Large intestine (tissue), 3 donors: ENCODE results near the gene PPP1R37. TPM values are rescaled to one million over a fixed set of nuclear protein-coding genes. Genes with fewer than 3 reads are reported as not detected.
A peak's percentile ranks its signal among the peaks of the same experiment; 100 is the strongest.

Experiments
- DNase-seq, 2 donors: peaks; one replicate each; pipeline versions ENCODE4 v3.0.0 to v3.0.0-alpha.2; 2013
- H3K27ac ChIP-seq: one replicate; pipeline ENCODE4 v1.5.1; 2013; ENCODE audit warnings: low read length
- H3K27me3 ChIP-seq: 2 replicates; pipeline ENCODE4 v1.6.1; 2013; ENCODE audit warnings: low read length; ENCODE audit not compliant: control insufficient read depth, insufficient read depth
- H3K36me3 ChIP-seq: 2 replicates; pipeline ENCODE4 v1.6.1; 2013; ENCODE audit warnings: low read length; ENCODE audit not compliant: control insufficient read depth, insufficient read depth
- H3K4me1 ChIP-seq: one replicate; pipeline ENCODE4 v1.6.1; 2013; ENCODE audit warnings: low read length; ENCODE audit not compliant: control insufficient read depth, insufficient read depth
- H3K4me3 ChIP-seq: one replicate; pipeline ENCODE4 v1.5.1; 2013; ENCODE audit warnings: low read length
- H3K9me3 ChIP-seq: one replicate; pipeline ENCODE4 v1.6.1; 2013; ENCODE audit warnings: mild to moderate bottlenecking, low read depth, low read length, moderate library complexity; ENCODE audit not compliant: control insufficient read depth
- WGBS: methylation state at CpG from one replicate; pipeline ENCODE4 v1.1.5; 2013; ENCODE audit warnings: low lambda C conversion rate; ENCODE audit not compliant: insufficient coverage; 5-methylcytosine and 5-hydroxymethylcytosine counted together
- polyA plus RNA-seq: library from polyadenylated mRNA; unstranded; fragments of 120-200 nt; gene quantifications from one replicate; pipeline ENCODE4 v1.2.1, GENCODE V29; 2013

The PPP1R37 gene
- polyA plus RNA-seq, 1 donor: 40.3 TPM

GRCh38 chr19:45095496-45096413 lies 2.8 kb downstream of the PPP1R37 start:
- WGBS: 100% methylated on average over 1 of the region's 14 CpGs
- DNase-seq: no peak
- Histone ChIP-seq H3K4me1 (peaks cover 61% of the 10 kb centered on the region), H3K36me3 (peaks cover 8% of the 10 kb centered on the region), H3K27me3 (no peaks in the 10 kb centered on the region), H3K27ac (no peak overlapping the region), H3K9me3 (no peaks in the 10 kb centered on the region), H3K4me3 (no peak overlapping the region)

- no peak overlapping the region for H3K27ac ChIP-seq
- H3K4me3 ChIP-seq: no peak overlapping the region
- H3K36me3 ChIP-seq: peaks cover 8% of the 10 kb centered on the region
- H3K9me3 ChIP-seq: no peaks in the 10 kb centered on the region
- no peaks in the 10 kb centered on the region for H3K27me3 ChIP-seq
- no peak for DNase-seq
- H3K4me1 ChIP-seq: peaks cover 70% of the 10 kb centered on the region
- WGBS: 70% methylated on average over 2 of the region's 7 CpGs
Measured at GRCh38 chr19:45096700-45097099, 3.7 kb downstream of the PPP1R37 start.

- Histone ChIP-seq H3K4me3 (no peak overlapping the region), H3K27me3 (no peaks in the 10 kb centered on the region), H3K36me3 (peaks cover 8% of the 10 kb centered on the region), H3K9me3 (no peaks in the 10 kb centered on the region), H3K4me1 (peaks cover 77% of the 10 kb centered on the region), H3K27ac (peak overlapping the region; percentile 84)
- no peak for DNase-seq
- no CpG with 5 or more reads among the region's 7 CpGs for WGBS
Measured at GRCh38 chr19:45097450-45097775, 4.4 kb downstream of the PPP1R37 start.

DNA sequence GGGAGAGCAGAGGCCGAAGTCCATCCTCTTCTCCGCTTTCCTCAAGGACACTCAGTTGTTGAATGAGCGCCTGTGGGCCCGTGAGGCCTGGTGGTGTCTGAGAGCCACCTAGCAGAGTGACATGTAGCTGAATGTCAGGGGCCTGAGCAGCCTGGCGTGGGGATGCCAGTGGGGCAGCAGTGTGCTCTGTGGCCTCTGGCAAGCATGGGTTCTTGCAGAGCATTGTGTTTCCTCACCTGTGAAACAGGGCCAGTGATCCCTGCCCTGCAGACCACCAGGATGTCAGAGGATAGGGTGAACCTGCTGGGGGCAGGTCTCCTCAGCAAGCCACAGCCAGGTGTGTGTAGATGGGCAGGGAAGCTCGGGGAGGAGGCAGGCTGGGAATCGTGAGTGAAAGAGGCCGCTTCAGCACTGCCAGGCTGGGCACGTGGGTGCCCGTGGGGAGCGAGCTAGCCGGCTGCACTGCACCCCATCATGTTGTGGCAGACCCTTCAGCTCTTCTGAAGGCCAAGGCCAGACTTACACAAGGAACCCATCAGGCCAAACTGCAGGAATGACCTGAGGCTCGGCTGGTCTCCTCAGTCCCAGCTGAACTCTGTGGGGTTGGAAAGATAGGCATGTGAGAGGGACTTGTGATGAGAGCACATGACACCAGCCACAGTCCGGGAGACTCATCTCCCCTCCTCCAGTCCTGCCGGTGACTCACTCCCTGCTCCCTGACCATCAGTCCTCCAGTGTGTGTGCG lies 5.0 kb downstream of the PPP1R37 start:
- no peak overlapping the region for H3K4me3 ChIP-seq
- peak overlapping the region; percentile 84 for H3K27ac ChIP-seq
- WGBS: no CpG with 5 or more reads among the region's 16 CpGs
- H3K36me3 ChIP-seq: peaks cover 8% of the 10 kb centered on the region
- peaks cover 82% of the 10 kb centered on the region for H3K4me1 ChIP-seq
- H3K9me3 ChIP-seq: no peaks in the 10 kb centered on the region
- no peaks in the 10 kb centered on the region for H3K27me3 ChIP-seq
- DNase-seq: peak; percentile 93 to 94

DNA sequence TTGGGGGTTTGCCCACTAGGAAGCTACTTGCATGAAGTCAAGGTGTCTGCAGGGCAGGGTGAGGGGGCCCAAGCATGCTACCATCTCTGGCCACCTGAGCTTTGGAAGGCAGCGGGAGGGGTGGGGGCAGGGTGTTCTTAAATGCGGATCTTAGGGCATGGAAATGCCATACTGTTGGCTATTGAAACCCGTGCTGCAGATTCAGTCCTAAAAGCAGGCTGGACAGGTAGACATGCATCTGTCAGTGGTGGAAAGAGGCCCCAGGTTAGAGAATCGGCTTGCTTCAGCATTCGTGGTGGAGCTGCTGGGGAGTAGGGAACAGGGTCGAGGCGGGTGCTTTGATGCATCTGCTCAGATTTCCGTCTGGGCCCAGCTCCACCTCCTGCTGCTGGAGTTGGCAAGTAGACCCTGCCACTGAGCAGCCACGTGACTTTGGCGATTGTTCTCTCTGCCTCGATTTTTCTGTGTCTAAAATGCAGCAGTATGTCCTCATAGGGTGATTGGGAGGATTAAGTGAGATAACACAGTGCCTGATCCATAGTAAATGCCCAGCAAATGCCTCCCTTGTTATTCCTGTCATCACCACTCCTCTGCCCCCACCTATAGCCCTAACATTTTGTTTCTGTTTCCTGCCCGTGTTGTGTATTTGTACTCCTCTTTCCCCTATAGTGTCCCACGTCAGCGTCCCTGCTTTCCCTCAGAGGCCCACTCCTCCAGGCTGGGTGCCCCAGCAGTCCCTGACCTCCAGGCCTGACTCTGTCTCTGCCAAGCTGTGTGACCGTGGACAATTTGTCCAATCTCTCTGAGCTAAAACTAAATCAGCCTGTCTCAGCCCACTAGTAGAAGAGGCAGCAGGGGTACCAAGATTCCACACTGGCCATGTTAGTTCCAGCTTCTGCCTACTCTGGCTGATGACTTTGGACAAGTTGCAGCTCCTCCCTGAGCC lies 5.8 kb downstream of the PPP1R37 start:
- Histone ChIP-seq H3K27ac (peak overlapping the region; percentile 84), H3K4me3 (no peak overlapping the region), H3K4me1 (peaks cover 87% of the 10 kb centered on the region), H3K9me3 (no peaks in the 10 kb centered on the region), H3K27me3 (no peaks in the 10 kb centered on the region), H3K36me3 (peaks cover 8% of the 10 kb centered on the region)
- WGBS: no CpG with 5 or more reads among the region's 15 CpGs
- no peak for DNase-seq

DNA sequence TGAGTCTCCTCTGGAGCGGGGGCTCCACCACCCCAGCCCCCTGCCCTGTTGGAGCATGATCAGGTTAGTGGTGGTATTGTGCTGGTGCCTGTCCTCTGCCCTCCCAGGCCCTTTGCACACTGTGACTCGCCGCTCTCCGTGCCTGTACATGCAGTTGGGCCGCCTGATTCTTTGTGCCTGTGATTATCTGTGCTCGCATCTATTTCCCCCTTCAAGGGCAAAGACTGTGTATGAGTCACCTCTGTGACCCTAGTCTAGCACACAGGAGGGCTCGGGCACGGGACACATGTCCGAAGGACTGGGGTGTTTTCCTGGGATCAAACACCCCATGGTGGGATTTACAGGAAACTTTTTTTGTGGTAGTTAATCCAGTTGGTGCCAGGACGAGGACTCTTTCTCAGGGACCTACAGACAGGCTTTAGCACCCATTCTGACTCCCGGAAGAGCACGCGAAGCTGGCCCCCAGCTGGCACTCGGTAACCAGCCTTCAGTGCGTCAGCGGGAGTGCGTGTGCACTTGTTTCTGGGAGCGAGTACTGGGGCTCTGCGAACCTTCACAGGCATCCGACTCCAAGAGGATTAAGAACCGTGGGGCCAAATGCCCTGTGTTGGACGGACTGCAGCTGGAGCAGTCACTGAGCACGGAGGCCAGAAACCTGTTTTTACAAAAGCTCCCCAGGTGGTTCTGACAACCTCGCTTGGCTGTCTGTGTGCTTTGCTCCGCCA lies 6.7 kb downstream of the PPP1R37 start:
- DNase-seq: peak in 1 of 2 donors; percentile 70
- no CpG with 5 or more reads among the region's 25 CpGs for WGBS
- Histone ChIP-seq H3K4me3 (no peak overlapping the region), H3K9me3 (no peaks in the 10 kb centered on the region), H3K27ac (peak overlapping the region; percentile 84), H3K36me3 (peaks cover 8% of the 10 kb centered on the region), H3K4me1 (peaks cover 91% of the 10 kb centered on the region), H3K27me3 (no peaks in the 10 kb centered on the region)

- H3K4me3 ChIP-seq: no peak overlapping the region
- peaks cover 93% of the 10 kb centered on the region for H3K4me1 ChIP-seq
Measured at GRCh38 chr19:45100201-45100600, 7.2 kb downstream of the PPP1R37 start.

GRCh38 chr19:45100846-45101252 lies 7.9 kb downstream of the PPP1R37 start:
- Histone ChIP-seq H3K9me3 (no peaks in the 10 kb centered on the region), H3K4me1 (peaks cover 93% of the 10 kb centered on the region), H3K27me3 (no peaks in the 10 kb centered on the region), H3K36me3 (peaks cover 7% of the 10 kb centered on the region), H3K27ac (peak overlapping the region; percentile 84), H3K4me3 (no peak overlapping the region)
- WGBS: no CpG with 5 or more reads among the region's 8 CpGs
- peak; percentile 84 to 94 for DNase-seq

More at GRCh38 chr19:45100201-45100600, 7.2 kb downstream of the PPP1R37 start:
- Histone ChIP-seq H3K9me3 (no peaks in the 10 kb centered on the region), H3K27me3 (no peaks in the 10 kb centered on the region), H3K27ac (peak overlapping the region; percentile 84), H3K36me3 (peaks cover 8% of the 10 kb centered on the region)
- WGBS: no CpG with 5 or more reads among the region's 3 CpGs
- DNase-seq: no peak

DNA sequence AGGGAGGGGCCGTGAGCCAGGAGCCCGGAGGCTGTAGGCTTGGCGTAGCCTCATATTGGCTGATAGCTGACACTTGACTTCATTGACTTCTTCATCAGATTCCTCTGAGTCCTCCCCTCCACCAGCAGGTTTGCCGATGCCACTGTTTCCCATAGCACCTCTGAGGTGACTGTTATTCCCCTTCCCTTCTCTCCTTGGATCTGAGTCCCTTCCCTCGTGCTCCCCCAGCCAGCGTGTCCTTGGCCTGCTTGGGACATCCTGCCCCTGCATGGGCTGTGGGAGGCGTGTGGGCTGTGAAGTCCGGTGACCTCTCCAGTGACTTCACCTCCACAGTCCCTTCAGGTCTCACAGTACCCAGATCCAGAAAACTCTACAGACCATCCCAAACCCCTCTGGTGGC lies 8.8 kb downstream of the PPP1R37 start:
- H3K27me3 ChIP-seq: no peaks in the 10 kb centered on the region
- H3K9me3 ChIP-seq: no peaks in the 10 kb centered on the region
- no peak for DNase-seq
- WGBS: no CpG with 5 or more reads among the region's 8 CpGs
- peaks cover 89% of the 10 kb centered on the region for H3K4me1 ChIP-seq
- no peak overlapping the region for H3K4me3 ChIP-seq
- H3K36me3 ChIP-seq: peaks cover 6% of the 10 kb centered on the region
- peak overlapping the region; percentile 84 for H3K27ac ChIP-seq
